Fibroblast of lung (primary cell): ENCODE data around the gene MAP4K2.

ENCODE experiments used
- EZH2 ChIP-seq: IDR thresholded peaks from 2 replicates; pipeline ENCODE4 v1.5.1; 2012; ENCODE audit warnings: low read length, control low read depth, mild to moderate bottlenecking; ENCODE audit errors: missing control alignments
- TF ChIP-seq, protein P1 (sequence below), 2 donors: IDR thresholded peaks in 1 of 2; conservative IDR thresholded peaks in 1 of 2; 1 replicate in 1 of 2; 2 replicates in 1 of 2; pipeline ENCODE4 v1.5.1; 2011 to 2012; ENCODE audit warnings: low read length in 2 of 2, control low read depth in 1 of 2, inconsistent platforms in 1 of 2, low read depth in 1 of 2, mild to moderate bottlenecking in 1 of 2

- TF ChIP-seq, protein P1, sequence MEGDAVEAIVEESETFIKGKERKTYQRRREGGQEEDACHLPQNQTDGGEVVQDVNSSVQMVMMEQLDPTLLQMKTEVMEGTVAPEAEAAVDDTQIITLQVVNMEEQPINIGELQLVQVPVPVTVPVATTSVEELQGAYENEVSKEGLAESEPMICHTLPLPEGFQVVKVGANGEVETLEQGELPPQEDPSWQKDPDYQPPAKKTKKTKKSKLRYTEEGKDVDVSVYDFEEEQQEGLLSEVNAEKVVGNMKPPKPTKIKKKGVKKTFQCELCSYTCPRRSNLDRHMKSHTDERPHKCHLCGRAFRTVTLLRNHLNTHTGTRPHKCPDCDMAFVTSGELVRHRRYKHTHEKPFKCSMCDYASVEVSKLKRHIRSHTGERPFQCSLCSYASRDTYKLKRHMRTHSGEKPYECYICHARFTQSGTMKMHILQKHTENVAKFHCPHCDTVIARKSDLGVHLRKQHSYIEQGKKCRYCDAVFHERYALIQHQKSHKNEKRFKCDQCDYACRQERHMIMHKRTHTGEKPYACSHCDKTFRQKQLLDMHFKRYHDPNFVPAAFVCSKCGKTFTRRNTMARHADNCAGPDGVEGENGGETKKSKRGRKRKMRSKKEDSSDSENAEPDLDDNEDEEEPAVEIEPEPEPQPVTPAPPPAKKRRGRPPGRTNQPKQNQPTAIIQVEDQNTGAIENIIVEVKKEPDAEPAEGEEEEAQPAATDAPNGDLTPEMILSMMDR (conservative IDR thresholded peaks at IDR 0.05 in 1 of 2, IDR thresholded peaks at IDR 0.05 in 1 of 2; ENCODE audit: low read depth in 1 of 2, low read length in 2 of 2), result no peak
- no peak for TF ChIP-seq EZH2
Measured at GRCh38 chr11:64751580-64751979, 51.4 kb downstream of the MAP4K2 start.
